GM12801 (cell line): ENCODE data around the gene IGF1R.

Experiments used
- CTCF ChIP-seq: IDR thresholded peaks from one replicate; pipeline ENCODE4 v1.5.1; 2011; ENCODE audit warnings: control low read depth; ENCODE audit not compliant: insufficient read length; ENCODE audit errors: extremely low read depth

Gene IGF1R

GRCh38 chr15:98955961-98956723 is 307.8 kb downstream of the IGF1R start:
- TF ChIP-seq CTCF = no peak

GRCh38 chr15:98956796-98957553 is 308.6 kb downstream of the IGF1R start:
- no peak for TF ChIP-seq CTCF

- TF ChIP-seq CTCF = no peak
Observed at GRCh38 chr15:98957655-98958054, 309.3 kb downstream of the IGF1R start.

GRCh38 chr15:98958076-98958475 is 309.7 kb downstream of the IGF1R start:
- no peak for TF ChIP-seq CTCF

- no peak for TF ChIP-seq CTCF
Observed at GRCh38 chr15:98958918-98959639, 310.7 kb downstream of the IGF1R start.

GRCh38 chr15:98959640-98960007 is 311.3 kb downstream of the IGF1R start:
- TF ChIP-seq CTCF = no peak

- no peak for TF ChIP-seq CTCF
Observed at GRCh38 chr15:98960555-98961050, 312.3 kb downstream of the IGF1R start.
